Bronchial epithelial cell (primary cell): Measurements from ENCODE around the gene CPSF3. TPM values are rescaled to one million over a fixed set of nuclear protein-coding genes. Genes with fewer than 3 reads are reported as not detected.
A peak's percentile ranks its signal among the peaks of the same experiment; 100 is the strongest.

Experiments
- DNase-seq: peaks from one replicate; pipeline ENCODE4 v3.0.0-alpha.2; 2010; ENCODE audit warnings: low read depth
- FAIRE-seq: peaks from 2 replicates; lab custom pipeline; 2011; peaks lifted over from hg19 to GRCh38; lab: Jason Lieb, UNC
- H3K27me3 ChIP-seq: 2 replicates; pipeline ENCODE4 v1.5.1; 2011; ENCODE audit warnings: low read length; ENCODE audit not compliant: control insufficient read depth, insufficient read depth
- H3K36me3 ChIP-seq: 2 replicates; pipeline ENCODE4 v1.5.1; 2011; ENCODE audit warnings: low read length; ENCODE audit not compliant: control insufficient read depth, insufficient read depth
- H3K4me3 ChIP-seq: 2 replicates; pipeline ENCODE4 v1.5.1; 2011; ENCODE audit warnings: mild to moderate bottlenecking, low read depth, low read length, control low read depth
- total RNA-seq: library from RNA; depleted of rRNA; stranded (reverse); fragments of >200 nt; gene quantifications from 2 replicates; pipeline ENCODE4 v1.2.1, GENCODE V29; 2014
- TF ChIP-seq, protein P1 (sequence below): IDR thresholded peaks from 2 replicates; pipeline ENCODE4 v1.5.1; 2011; ENCODE audit warnings: mild to moderate bottlenecking, moderate library complexity, low read length, control low read depth, inconsistent platforms; ENCODE audit not compliant: insufficient read depth, severe bottlenecking

Gene CPSF3
- total RNA-seq, 1 donor from 2014 or later, result 50.8 TPM

DNA sequence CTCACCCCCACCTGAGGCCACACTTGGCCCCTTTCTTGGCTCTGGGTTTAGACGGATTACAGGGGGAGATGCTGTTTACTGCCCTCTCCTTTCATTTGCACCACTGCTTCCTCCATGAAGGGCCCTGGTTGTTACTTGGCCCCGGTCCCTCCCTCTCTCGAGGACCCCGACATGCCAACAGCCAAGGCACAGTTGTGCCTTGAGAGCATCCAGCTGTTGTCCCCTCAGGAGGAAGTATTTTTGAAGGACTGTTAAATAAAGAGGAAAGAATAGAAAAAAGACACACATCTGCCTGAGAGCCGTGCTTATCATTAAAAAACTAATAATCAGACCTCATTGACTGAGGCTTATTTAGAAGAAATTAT is 44.1 kb upstream of the CPSF3 start:
- H3K36me3 ChIP-seq, result peaks cover 18% of the 10 kb centered on the region
- no peaks in the 10 kb centered on the region for H3K27me3 ChIP-seq
- DNase-seq (no peak), FAIRE-seq (no peak)
- TF ChIP-seq, protein P1, sequence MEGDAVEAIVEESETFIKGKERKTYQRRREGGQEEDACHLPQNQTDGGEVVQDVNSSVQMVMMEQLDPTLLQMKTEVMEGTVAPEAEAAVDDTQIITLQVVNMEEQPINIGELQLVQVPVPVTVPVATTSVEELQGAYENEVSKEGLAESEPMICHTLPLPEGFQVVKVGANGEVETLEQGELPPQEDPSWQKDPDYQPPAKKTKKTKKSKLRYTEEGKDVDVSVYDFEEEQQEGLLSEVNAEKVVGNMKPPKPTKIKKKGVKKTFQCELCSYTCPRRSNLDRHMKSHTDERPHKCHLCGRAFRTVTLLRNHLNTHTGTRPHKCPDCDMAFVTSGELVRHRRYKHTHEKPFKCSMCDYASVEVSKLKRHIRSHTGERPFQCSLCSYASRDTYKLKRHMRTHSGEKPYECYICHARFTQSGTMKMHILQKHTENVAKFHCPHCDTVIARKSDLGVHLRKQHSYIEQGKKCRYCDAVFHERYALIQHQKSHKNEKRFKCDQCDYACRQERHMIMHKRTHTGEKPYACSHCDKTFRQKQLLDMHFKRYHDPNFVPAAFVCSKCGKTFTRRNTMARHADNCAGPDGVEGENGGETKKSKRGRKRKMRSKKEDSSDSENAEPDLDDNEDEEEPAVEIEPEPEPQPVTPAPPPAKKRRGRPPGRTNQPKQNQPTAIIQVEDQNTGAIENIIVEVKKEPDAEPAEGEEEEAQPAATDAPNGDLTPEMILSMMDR, result no peak
- no peak overlapping the region for H3K4me3 ChIP-seq

DNA sequence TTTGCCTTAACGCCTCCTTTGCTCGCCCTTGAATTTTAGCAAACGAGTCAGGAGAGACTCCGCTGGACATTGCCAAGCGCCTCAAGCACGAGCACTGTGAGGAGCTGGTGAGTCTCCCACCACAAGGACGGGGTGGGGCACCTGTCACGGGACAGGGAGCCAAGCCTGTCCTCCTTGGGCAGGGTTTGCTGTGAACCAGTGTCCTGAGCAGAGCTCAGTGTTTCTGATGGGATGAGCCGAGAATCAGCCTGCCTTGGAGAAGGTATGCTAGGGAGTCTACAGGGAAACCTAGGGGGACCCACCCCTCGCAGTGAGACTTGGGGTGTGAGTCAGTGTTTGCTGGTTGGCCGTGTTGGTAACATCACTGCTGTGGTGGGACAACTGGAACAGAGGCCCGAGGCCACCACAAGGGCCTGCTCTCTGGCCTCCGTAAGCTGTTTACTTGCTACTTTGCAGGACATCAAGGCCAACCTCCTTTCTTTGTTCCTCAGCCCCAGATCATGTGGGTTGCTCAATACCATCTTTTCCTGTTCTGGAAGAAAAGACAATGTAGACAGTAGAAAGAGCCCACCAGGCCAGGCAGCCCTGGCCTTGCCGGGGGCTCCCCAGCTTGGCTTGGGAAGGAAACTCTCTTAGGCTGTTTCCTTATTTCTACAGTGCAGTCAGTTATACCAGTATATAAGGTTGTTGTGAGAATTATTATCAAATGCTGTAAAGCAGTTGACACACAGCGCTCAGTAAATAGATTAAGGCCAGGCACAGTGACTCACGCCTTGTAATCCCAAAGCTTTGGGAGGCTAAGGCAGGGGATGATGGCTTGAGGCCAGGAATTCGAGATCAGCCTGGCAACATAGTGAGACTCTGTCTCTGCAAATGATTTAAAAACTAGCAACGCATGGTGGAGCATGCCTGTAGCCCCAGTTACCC is 42.5 kb upstream of the CPSF3 start:
- TF ChIP-seq, protein P1, result no peak
- FAIRE-seq (peak; percentile 89), DNase-seq (peak; percentile 83)
- H3K27me3 ChIP-seq, result no peaks in the 10 kb centered on the region
- no peak overlapping the region for H3K4me3 ChIP-seq
- peaks cover 20% of the 10 kb centered on the region for H3K36me3 ChIP-seq

DNA sequence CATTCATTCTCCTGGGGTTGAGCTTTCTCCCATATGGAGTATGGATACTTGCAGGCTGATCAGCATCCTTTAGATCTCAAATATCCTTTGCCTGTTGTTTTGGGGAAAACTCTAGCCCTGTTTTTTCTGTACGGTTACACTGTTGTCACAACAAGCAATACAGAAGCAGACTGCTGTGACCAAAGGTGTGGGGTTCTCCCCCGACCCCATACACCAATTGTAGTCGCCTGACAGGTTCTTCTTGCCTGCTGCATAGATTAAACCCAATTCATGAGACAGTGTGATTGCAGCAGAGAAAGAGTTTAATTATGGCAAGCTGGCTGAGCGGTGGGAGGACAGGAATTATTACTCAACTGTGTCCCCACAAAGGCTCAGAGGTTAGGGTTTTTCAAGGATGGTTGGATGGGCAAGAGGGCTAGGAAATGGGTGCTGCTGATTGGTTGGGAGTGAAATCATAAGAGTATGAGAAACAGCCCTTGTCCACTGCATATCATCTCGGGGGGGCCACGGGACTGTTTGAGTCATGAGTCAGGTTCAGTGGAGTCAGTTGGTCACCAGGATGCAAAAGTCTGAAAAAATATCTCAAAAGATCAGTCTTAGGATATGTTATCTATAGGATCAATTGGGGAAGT is 40.7 kb upstream of the CPSF3 start:
- Histone ChIP-seq H3K36me3 (peaks cover 20% of the 10 kb centered on the region), H3K4me3 (no peak overlapping the region), H3K27me3 (no peaks in the 10 kb centered on the region)
- DNase-seq (no peak), FAIRE-seq (no peak)
- TF ChIP-seq, protein P1, result no peak

DNA sequence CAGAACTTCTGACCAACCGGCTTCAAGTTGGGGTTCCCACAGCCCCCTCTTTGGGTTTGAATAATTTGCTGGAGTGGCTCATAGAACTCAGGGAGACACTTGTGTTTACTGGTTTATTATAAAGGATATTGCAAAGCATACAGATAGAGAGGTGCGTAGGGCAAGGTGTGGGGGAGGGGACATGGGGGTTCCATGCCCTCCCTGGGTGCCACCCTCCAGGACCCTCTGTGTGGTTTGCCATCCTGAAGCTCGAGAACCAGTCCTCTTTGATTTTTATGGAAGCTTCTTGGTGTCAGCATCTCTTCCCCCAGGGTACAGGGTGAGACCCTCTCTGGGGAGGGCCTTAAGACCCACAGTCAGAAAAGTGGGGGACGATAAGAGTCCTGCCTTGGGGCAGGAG is 38.9 kb upstream of the CPSF3 start:
- DNase-seq, result no peak
- TF ChIP-seq, protein P1, result no peak

DNA sequence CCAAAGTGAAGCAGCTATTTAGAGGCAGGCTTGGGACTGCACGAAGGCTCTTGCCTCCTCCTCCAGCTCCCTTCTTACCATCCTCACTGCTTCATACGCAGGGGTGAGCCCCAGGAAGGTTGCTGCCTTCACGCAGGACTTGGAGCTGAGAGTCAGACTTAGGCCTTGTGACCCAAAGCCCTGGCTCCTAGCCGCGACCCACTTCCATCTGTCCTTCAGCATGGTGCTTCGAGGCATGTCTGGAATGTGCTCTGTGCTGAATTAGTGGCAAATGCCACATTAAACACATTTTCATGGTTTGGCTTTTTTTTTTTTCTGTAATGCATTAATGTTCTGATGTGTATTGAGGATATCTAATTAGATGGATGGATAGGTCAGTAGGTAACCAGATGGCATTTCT is 37.6 kb upstream of the CPSF3 start:
- H3K36me3 ChIP-seq, result peaks cover 28% of the 10 kb centered on the region
- FAIRE-seq (no peak), DNase-seq (no peak)
- H3K27me3 ChIP-seq, result no peaks in the 10 kb centered on the region
- TF ChIP-seq, protein P1, result no peak
- H3K4me3 ChIP-seq, result no peak overlapping the region

More for the DNA sequence above, 38.9 kb upstream of the CPSF3 start:
- H3K36me3 ChIP-seq, result peaks cover 20% of the 10 kb centered on the region
- no peak overlapping the region for H3K4me3 ChIP-seq
- H3K27me3 ChIP-seq, result no peaks in the 10 kb centered on the region
- no peak for FAIRE-seq
